NCI-H226 (cell line): ENCODE measurements around the gene PPP1R16B.
A peak's percentile ranks its signal among the peaks of the same experiment; 100 is the strongest.

ENCODE experiments used
- DNase-seq: peaks from one replicate; pipeline ENCODE4 v3.0.0-alpha.2; 2015

PPP1R16B gene

DNA sequence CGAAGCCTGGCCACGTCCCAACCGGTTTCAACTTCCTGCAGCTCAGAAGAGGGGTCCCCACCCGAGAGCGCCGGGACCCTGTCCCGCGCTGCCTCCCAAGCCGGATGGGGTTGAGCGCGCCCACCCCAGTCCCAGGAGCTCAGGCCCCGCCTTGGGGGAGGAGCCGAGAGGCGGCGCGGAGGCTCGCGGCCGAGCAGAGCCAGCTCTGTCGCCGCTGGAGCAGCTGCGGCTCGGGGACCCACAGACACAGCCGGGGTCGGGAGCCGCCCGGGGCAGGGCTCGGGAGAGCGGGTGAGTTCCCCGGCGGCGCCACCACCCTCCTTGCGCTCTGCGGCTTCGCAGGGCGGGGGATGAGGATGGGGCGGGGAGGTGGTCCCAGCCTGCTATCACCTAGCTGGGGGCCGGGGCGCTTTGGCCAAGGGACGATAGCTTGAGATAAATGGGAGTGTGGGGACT lies at the start of gene PPP1R16B:
Gene PPP1R16B, plus strand, starts transcription at position 196 of the 456 bp plus-strand sequence. CDS start 30,229 bp downstream, outside the sequence.
- no peak for DNase-seq

DNA sequence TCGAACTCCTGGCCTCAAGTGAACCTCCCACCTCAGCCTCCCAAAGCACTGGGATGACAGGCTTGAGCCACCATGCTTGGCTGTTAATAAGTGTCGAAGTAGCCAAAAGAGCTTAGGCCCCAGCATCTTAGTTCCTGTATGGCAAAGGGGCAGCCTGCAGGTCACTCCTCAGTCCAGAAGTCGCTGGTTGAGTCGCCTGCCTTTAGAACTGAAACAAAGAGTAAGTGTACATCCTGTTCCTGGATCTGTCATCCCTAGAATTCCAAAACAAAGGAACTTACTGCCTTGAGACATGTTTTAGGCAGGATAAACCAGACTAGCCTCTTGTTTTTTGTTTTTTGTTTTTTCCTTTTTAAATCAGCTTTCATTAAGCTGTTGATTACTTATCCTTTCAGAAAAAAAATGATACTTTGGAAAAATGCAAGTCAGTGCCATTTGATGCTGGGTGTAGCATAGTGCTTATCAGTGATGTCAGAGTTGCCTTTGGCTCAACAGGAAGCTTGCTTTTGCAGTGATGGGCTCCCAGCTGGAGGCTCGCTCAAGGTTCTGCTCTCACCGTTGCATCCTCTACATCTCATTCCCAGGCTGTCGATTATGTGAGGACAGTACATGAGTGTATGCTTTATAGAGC lies 48.2 kb upstream of the PPP1R16B start:
- DNase-seq: peak; percentile 12

DNA sequence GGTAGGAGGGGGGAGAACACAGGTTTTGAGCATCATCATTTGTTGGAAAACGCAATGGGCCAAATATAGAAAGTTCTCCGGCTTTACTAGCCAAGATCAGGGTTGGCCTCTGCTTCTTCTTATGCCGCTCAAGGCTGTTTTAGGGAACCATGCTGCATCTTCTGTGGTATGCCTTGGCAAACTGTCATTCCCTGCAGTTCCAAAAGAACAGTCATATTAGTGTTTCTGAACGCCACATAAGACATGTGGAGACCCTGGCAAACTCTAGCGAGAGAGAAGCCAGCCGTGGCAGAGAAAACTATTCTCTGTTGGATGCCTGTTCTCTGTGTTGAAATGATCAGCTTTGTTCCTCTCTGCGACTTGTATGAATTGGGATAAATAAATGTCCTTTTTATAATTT lies 46.4 kb upstream of the PPP1R16B start:
- DNase-seq: no peak

DNA sequence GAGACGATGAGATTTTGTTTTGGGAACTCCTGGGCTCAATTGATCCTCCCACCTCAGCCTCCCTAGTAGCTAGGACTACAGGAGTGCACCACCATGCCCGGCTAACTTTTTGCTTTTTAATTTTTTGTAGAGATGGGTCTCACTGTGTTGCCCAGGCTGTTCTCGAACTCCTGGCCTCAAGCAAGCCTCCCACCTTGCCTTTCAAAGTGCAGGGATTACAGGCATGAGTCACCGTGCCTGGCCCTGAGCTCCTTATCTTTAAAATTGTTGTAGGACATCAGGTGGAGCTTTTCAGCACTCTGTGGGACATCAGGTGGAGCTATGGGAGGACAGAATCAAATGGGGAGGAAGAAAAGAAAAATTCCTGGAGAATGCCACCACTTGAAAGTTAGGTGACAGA lies 44.5 kb upstream of the PPP1R16B start:
- DNase-seq: no peak

DNA sequence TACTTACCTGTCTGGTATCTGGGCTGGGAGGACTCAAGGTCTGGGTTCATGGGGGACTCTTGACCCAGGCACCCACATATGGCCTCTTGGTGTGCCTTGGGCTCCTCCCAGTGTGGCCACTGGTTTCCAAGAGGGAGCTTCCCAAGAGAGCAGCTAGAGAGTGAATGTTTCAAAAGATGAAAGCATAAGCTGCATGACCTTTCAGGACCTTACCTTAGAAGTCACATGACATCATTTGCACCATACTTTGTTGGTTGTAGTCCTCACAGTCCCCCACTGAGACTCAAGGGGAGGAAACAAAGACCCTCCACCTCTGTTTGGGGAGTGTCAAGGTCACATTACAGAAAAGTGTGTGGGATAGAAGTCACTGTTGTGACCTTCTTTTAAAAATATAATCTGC lies 43.3 kb upstream of the PPP1R16B start:
- DNase-seq: no peak

DNA sequence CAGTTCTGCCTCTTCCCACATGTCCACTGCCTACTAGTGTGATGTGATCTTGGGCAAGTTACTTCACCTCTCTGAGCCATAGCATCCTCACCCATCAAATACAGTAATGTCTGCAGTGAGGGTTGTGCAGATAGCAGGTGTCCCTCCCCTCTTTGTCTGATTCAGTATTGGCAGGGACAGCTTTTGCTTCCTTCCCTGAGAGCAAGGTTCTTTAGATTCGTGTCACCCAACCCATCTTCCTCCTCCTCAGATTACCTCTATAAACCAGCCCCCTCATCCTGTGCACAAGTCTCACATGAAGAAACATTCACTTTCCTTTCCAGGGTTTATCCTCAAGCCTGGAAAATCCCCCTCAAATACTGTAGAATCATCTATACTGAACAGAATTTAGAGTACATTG lies 41.9 kb upstream of the PPP1R16B start:
- no peak for DNase-seq

DNA sequence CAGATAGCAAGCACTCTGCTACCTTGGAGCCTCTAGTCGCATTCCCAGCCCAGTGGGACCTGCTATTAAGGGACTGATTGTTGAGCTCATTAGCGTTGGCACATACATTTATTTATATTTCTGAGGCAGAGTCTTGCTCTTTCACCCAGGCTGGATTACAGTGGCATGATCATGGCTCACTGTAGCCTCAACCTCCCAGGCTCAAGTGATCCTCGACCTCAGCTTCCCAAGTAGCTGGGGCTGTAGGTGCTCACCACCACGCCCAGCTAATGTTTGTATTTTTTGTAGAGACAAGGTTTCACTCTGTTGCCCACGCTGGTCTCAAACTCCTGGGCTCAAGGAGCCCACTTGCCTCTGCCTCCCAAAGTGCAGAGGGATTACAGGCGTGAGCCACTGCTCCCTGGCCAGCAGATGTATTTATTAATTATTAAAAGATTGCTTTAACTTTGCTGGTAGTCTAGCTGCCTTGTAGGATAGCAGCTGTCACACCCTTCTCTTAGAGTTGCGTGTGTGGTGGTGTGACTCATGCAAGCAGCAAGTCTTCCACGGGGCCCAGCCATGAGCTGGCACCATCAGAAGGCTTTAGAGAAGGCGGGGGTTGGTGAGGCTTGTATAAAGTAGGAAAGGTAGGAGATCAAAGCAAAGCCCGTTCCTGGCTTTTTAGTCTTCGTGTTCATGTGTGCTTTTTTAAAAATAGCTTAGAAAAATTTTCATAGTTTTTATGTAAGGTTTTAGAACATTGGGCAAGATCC lies 40.8 kb upstream of the PPP1R16B start:
- DNase-seq: peak; percentile 80

DNA sequence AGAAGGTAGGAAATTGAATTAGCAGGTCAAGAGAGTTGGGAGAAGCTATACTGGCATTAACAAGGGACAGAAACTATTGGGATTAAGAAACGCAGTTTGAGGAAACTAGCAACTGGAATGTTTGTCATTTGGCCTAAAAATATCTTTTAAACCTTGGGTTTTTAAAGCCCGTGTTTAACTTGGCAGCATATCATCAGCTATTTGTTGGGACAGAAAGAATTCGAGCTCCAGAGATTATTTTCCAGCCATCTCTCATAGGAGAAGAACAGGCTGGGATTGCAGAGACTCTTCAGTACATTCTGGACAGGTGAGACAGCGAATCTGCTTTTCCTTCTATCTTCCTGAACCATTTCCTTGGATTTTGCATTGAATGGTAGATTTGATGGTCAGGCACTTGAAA lies 39.4 kb upstream of the PPP1R16B start:
- no peak for DNase-seq

DNA sequence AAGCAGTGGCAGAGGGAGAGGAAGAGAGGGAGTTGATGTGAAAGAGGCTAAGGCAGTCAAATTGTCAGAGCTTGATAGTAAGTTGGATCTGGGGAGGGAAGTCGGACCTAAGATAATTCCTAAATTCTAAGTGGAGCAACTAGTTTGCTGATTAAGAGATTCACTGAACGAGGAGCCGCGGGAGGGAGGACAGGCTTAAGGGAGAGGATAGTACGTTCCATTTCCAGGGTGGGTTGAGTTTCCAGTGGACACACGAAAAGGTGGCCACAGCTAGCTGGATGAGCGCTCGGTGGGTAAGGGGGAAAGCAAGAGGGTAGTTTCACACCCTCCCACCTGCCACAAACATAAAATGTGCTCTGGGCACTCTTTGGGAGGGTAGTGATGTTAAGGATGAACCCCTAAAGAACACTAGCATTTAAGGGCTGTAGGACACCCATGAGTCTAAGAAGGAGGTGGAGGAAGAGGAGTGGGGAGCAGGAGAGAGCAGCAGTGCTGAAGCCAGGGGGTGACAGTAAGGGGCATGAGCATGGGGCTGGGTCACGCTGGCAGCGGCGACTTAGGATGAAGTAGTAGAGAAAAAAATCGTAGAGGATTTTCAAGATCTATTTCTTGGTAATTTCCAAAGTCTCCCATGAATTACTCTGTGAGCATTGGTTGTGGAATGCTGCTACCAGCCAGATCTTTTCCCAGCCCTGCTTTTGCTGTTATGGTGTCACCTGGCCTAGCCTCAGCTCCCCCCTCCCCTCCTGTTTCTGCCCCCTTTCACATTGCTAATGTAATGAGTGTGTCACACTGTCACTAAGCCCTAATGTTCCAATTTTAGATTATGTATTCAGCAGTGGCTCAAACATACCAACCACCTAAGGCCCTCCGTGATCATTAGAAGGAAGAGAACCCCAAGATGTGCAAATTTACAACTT lies 35.9 kb upstream of the PPP1R16B start:
- no peak for DNase-seq

DNA sequence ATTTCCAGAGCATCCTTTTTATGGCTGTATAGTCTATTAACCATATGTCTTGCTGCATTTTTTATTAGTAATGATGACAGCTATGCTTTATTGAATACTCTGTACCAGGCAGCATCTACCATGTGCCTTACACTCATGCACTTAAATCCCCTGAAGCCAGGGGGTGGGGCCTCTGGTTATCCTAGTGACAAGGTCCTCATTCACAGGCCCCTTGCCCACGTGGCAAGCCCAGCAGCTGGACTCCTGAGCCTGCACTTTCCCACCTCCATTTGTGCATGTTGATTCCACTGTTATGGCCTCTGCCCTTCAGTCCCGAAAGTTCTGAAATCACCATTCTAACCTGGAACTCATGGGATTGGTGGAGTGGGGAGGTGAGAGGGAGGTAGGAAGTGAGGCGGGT lies 35.0 kb upstream of the PPP1R16B start:
- DNase-seq: no peak

DNA sequence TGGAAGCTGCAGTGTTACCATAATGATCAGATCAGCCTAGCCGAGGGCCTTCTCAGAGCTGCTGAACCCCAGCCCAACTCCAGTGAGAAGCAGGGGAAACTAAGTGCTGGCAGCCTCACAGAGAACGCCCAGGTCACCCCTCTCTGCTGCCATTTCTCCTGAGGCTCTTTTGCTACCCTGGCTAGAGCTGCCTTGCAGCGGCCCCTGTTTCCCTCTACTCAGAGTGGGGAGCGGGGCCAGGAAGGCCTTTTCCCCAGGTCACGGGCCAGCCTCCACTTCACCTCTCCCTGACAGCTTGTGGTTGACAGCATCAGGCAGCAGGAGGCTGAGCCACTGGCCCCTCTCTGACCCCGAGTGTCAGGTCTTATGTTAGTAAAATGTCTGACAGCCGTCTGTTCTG lies 34.5 kb upstream of the PPP1R16B start:
- DNase-seq: no peak

DNA sequence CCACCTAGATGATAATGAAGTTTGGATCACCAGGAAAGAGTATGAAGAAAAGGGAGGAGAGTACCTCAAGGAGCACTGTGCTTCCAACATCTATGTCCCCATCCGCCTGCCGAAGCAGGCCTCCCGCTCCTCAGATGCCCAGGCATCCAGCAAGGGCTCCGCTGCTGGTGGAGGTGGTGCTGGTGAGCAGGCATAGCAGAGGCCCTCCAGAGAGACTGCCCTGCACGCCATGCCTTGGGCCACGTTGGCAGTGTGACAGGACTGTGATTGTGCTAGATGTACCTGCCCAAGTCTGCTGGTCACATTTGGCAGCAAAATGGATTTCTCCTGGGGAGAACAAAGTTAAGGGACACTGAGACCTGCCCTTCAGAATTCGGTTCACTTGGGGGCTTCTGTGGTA lies 33.9 kb upstream of the PPP1R16B start:
- no peak for DNase-seq

DNA sequence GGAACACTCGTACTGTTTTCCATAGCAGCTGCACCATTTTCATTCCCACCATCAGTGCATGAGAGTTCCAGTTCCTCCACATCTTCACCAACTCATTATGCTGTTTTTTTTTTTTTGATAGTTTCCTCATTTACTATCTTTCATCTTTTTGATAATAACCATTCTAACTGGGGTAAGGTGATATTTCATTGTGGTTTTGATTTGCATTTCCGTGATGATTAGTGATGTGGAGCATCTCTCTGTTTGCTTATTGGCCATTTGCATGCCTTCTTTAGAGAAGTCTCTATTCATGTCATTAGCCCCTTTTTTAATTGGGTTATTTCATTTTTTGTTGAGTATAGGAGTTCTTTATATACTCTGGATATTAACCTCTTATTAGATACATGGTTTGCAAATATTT lies 31.3 kb upstream of the PPP1R16B start:
- DNase-seq: no peak

DNA sequence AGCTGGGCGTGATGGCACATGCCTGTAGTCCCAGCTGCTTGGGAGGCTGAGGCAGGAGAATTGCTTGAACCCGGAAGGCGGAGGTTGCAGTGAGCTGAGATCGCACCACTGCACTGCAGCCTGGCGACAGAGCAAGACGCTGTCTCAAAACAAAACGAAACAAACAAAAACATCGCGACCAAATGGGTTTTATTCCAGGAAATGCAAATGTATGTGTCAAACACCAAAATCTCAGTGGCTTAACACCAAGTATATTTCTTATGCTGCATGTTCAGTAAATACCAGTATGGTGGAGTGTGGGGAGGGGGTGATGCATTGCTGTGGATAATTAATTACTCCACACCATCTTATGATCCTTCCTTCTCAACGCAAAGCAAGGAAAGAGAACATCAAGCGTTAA lies 29.1 kb upstream of the PPP1R16B start:
- no peak for DNase-seq

DNA sequence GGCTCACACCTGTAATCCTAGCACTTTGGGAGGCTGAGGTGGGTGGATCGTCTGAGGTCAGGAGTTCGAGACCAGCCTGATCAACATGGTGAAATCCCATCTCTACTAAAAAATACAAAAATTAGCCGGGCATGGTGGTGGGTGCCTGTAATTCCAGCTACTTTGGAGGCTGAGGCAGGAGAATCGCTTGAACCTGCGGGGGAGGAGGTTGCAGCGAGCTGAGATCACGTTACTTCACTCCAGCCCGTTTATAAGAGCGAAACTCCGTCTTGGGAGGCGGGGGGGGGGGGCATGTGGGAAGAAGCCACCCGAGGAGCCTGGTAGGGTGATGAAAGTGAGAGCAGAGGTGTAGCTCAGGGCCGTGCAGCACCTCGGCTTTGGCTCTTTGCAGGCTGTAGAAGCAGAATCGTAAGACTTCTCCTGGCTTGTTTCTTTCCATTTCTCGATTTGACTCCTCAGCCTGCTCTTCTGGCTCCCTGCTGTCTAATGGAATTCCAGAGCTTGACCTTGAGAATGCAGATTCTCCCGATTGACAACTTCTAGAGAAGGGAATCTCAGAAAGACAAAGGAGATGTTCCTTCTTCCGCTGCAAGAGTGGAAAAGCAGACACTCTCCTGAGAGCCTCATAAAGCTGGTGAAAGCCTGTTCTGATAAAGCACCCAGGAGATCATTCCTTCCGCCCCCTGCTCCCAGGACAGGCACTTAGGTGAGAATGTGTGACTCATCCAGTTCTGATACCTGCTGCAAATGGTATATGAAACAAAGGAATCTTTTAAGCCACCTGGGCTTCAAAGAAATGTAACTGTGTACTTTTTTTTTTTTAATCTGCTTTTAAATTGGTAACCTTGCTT lies 26.0 kb upstream of the PPP1R16B start:
- DNase-seq: no peak

DNA sequence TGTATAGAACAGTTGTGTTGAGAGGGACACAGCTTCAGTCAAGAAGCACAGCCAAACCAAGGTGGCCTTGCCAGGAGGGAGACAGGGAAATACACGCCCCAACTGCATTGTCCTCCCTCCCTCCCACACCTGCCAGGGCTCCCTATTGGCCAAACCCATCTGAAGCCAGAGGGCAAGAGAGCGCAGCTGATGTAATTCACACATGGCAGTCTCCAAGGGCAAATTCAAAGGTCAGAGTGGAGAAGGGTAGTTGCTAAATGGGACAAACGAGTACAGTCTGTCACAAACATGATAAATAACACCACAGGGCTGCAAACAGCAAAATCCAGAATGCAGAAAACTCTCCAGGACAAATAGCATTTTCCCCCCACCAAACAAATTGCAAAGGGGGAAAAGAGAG lies 23.2 kb upstream of the PPP1R16B start:
- no peak for DNase-seq

DNA sequence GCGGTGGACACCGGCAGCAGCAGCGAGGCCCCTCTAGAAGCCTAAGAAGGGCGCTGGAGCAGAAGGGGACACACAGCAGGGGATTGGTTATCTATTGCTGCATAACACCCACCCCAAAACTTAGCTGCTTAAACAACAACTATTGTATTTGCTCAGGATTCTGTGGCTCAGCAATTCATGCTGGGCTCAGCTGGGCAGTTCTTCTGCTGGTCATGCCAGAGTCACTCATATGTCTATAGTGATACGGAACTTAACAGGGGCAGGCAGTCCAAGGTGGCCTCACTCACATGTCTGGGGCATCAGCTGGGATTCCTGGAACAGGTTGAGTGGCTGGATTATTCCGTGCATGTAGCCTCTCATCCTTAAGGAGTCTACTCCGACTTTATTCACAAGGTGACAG lies 17.6 kb upstream of the PPP1R16B start:
- DNase-seq: no peak

DNA sequence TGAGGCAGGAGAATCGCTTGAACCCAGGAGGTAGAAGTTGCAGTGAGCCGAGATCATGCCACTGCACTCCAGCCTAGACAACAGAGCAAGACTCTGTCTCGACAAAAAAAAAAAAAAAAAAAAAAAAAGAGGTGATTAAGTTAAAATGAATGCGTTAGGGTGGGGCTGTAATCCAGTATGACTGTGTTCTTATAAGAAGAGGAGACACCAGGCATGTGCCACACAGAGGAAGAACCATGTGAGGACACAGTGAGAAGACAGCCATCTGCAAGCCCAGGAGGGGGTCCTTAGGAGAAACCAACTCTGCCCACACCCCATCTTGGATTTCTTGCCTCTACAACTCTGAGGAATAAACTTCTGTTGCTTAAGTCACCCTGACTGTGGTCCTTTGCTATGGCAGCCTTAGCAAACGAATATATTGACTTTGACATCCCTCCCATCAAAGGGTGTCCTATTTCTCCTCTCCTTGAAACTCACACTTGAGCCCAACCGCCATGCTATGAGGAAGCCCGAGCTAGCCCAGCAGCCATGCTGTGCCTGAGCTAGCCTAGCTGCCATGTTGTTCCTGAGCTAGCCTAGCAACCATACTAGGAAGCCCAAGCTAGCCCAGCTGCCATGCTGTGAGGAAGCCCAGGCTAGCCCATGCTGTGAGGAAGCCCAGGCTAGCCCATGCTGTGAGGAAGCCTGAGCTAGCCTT lies 15.8 kb upstream of the PPP1R16B start:
- peak; percentile 26 for DNase-seq

DNA sequence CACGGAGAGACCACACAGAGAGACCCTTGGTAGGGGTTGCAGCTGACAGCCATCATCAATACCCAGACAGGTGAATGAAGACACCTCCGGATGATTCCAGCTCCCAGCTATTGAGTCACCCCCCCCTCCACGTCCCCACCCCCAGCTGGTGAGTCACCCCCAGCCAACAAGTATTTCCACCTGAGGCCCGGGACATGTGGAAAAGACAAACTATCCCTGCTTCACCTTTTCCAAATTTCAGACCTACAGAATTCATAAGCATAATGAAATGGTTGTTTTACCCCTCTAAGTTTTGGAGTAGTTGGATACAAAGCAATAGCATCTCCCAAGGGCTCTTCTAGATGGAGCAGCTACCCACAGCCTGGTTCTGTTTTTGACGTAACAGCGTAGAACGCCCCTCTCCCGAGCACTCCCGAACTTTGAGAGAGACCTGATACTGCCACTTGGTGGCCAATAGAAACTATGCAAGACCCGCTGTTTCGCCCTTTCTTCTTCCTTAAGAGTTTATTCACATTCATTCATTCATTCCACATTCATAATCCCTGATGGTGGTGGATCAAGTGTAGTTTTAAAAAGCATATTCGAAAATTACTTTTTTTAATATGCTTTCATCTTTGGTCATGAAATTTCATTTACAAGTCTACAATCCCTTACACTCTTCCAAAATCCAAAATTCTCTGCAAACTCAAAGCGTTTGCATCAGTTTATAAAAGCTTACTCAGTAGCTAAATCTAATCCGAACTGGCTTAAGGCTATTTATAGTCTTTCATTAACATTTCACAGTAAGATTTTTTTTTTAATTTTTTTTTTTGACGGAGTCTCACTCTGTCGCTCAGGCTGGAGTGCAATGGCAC lies 15.1 kb upstream of the PPP1R16B start:
- peak; percentile 7 for DNase-seq

DNA sequence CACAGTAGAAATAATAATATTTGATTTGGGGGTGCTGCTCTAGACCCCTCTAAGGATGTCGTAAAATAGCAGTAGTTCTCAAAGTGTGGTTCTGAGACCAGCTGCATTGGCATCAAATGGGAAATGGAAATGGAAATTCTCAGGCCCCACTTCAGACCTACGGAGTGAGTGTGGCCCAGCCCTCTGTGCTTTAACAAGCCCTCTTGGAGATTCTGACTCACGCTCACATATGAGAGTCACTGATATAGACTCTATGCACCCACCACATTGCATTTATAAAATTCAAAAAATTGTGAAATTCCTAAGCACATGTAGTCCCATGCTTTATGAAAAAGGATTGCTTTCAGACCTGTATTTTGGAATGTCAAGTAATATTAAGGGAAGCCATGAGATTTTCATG lies 14.2 kb upstream of the PPP1R16B start:
- no peak for DNase-seq

DNA sequence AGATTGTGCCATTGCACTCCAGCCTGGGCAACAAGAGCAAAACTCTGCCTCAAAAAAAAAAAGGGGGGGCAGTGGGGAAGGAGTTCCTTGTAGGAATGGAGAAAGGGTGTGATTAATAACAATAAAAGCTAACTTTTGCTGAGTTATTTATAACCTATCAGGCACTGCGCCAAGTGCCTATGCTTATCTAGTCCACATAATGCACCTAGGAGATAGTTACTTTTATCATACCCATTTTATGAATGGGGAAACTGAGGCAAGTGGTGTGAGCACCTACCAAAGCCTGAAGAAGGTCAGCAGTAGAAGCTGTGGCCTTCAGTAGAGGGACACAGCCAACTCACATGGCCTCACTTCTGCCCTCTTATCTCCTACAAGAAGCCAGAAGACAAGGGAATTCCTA lies 13.6 kb upstream of the PPP1R16B start:
- no peak for DNase-seq
